Activated CD8-positive, alpha-beta T cell treated with anti-CD3 and anti-CD28 coated beads for 36 hours (primary cell): ENCODE results near the gene DIRAS2. TPM values are rescaled to one million over a fixed set of nuclear protein-coding genes. Genes with fewer than 3 reads are reported as not detected.

Experiments used
- ATAC-seq: fragments of 200-7000 bp; cut with Tn5 transposase; one replicate; pipeline ENCODE4 v1.10.0; 2021; ENCODE audit warnings: mild to moderate bottlenecking, moderate library complexity
- CTCF ChIA-PET: fragments of 350-600 bp; sonication (Branson Sonifier 250); formaldehyde crosslinking; loops from one replicate; lab custom pipeline; 2021; ENCODE audit warnings: antibody characterized with exemption; lab: Charles Lee
- POLR2A ChIA-PET: fragments of 350-600 bp; sonication (Branson Sonifier 250); formaldehyde crosslinking; loops from one replicate; lab custom pipeline; 2021; ENCODE audit warnings: antibody characterized with exemption; lab: Charles Lee
- DNase-seq: peaks from one replicate; pipeline ENCODE4 v3.0.0-alpha.2; 2020
- H3K27ac Mint-ChIP-seq: one replicate; pipeline ENCODE4 v1.8.0; 2021; ENCODE audit warnings: mild to moderate bottlenecking, mixed read lengths
- H3K27me3 Mint-ChIP-seq: one replicate; pipeline ENCODE4 v1.8.0; 2021; ENCODE audit warnings: mixed read lengths
- H3K36me3 Mint-ChIP-seq: one replicate; pipeline ENCODE4 v1.8.0; 2021; ENCODE audit warnings: low read depth, mixed read lengths
- H3K4me1 Mint-ChIP-seq: one replicate; pipeline ENCODE4 v1.8.0; 2021; ENCODE audit warnings: low read depth, mixed read lengths
- H3K4me3 Mint-ChIP-seq: one replicate; pipeline ENCODE4 v1.8.0; 2021; ENCODE audit warnings: mild to moderate bottlenecking, moderate library complexity, mixed read lengths
- H3K9me3 Mint-ChIP-seq: one replicate; pipeline ENCODE4 v1.8.0; 2021; ENCODE audit warnings: mixed read lengths
- intact Hi-C: fragments of 100-400 bp; cut with micrococcal nuclease; formaldehyde crosslinking; loops from one replicate; pipeline ENCODE4 v1.10.0; 2022
- total RNA-seq, 2 experiments: library from RNA; stranded (reverse); gene quantifications; one replicate each; pipeline ENCODE4 v1.2.3, GENCODE V29; 2021
- TF ChIP-seq, protein P1 (sequence below): fragments of 200-600 bp; IDR thresholded peaks from one replicate; pipeline ENCODE4 v1.8.0; 2022; ENCODE audit warnings: antibody characterized with exemption, mild to moderate bottlenecking

The DIRAS2 gene
- total RNA-seq, 2 experiments from 2014 or later, result not detected

DNA sequence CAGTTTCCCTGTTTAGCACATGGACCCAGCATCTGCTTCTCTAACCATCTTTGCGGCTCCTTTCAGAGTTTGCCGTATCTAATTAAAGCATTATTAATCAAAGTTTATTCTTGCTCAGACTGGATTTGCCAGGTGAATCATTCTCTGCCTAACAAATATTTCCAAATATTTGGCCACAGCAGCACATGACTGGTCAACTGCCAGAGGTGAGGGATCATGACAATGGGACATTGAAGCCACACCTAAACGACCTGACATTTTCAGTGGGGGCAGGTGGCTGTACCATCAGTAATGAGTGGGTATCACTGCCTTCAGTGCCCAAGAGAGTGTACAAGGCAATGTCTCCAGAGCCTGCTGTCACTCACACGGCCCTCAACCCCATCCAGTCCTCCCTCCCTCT is 80.4 kb downstream of the DIRAS2 start:
- TF ChIP-seq, protein P1, sequence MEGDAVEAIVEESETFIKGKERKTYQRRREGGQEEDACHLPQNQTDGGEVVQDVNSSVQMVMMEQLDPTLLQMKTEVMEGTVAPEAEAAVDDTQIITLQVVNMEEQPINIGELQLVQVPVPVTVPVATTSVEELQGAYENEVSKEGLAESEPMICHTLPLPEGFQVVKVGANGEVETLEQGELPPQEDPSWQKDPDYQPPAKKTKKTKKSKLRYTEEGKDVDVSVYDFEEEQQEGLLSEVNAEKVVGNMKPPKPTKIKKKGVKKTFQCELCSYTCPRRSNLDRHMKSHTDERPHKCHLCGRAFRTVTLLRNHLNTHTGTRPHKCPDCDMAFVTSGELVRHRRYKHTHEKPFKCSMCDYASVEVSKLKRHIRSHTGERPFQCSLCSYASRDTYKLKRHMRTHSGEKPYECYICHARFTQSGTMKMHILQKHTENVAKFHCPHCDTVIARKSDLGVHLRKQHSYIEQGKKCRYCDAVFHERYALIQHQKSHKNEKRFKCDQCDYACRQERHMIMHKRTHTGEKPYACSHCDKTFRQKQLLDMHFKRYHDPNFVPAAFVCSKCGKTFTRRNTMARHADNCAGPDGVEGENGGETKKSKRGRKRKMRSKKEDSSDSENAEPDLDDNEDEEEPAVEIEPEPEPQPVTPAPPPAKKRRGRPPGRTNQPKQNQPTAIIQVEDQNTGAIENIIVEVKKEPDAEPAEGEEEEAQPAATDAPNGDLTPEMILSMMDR, result no peak
- no peak overlapping the region for H3K27ac Mint-ChIP-seq
- intact Hi-C loops, result no loop called here
- H3K4me3 Mint-ChIP-seq, result no peak overlapping the region
- ATAC-seq (no peak), DNase-seq (no peak)
- no peaks in the 10 kb centered on the region for H3K36me3 Mint-ChIP-seq
- no peaks in the 10 kb centered on the region for H3K9me3 Mint-ChIP-seq
- ChIA-PET CTCF (no interaction called here), POLR2A (no interaction called here)
- H3K27me3 Mint-ChIP-seq, result peaks cover under 1% of the 10 kb centered on the region
- H3K4me1 Mint-ChIP-seq, result no peaks in the 10 kb centered on the region

Other genes starting within 250 kb of the DIRAS2 start
- gene SYK, start 159.0 kb upstream of the DIRAS2 start, total RNA-seq, result under 1 TPM; 0.20 to 0.56 TPM